Measurements from ENCODE around the gene VAV2.

The VAV2 gene

GRCh38 chr9:133848471-133849109 is 143.5 kb downstream of the VAV2 start:
- DNase-seq: no peak

GRCh38 chr9:133846483-133847090 is 145.5 kb downstream of the VAV2 start:
- no peak for DNase-seq

- no peak for DNase-seq
Observed at GRCh38 chr9:133845440-133845839, 146.7 kb downstream of the VAV2 start.

GRCh38 chr9:133844881-133845410 is 147.2 kb downstream of the VAV2 start:
- DNase-seq: no peak

GRCh38 chr9:133844398-133844784 is 147.7 kb downstream of the VAV2 start:
- peak; percentile 93 for DNase-seq

GRCh38 chr9:133843751-133844397 is 148.2 kb downstream of the VAV2 start:
- no peak for DNase-seq

GRCh38 chr9:133843250-133843649 is 148.9 kb downstream of the VAV2 start:
- no peak for DNase-seq

GRCh38 chr9:133842721-133843227 is 149.3 kb downstream of the VAV2 start:
- DNase-seq: peak; percentile 88

- peak; percentile 50 for DNase-seq
Observed at GRCh38 chr9:133842174-133842573, 149.9 kb downstream of the VAV2 start.

GRCh38 chr9:133841167-133841812 is 150.8 kb downstream of the VAV2 start:
- no peak for DNase-seq

- DNase-seq: no peak
Observed at GRCh38 chr9:133839822-133840329, 152.2 kb downstream of the VAV2 start.

GRCh38 chr9:133838859-133839507 is 153.1 kb downstream of the VAV2 start:
- DNase-seq: no peak

- no peak for DNase-seq
Observed at GRCh38 chr9:133837627-133838597, 154.2 kb downstream of the VAV2 start.

GRCh38 chr9:133836818-133837217 is 155.3 kb downstream of the VAV2 start:
- DNase-seq: no peak

- DNase-seq: no peak
Observed at GRCh38 chr9:133836001-133836758, 155.9 kb downstream of the VAV2 start.

- peak; percentile 26 for DNase-seq
Observed at GRCh38 chr9:133835262-133835901, 156.7 kb downstream of the VAV2 start.

- no peak for DNase-seq
Observed at GRCh38 chr9:133834080-133834976, 157.8 kb downstream of the VAV2 start.

GRCh38 chr9:133833388-133834025 is 158.6 kb downstream of the VAV2 start:
- no peak for DNase-seq
